Ishikawa (cell line): ENCODE results near the gene KIAA1191.

Experiments used
- CEBPB ChIP-seq: IDR thresholded peaks from 2 replicates; pipeline ENCODE4 v1.6.1; 2012
- CREB1 ChIP-seq: IDR thresholded peaks from 2 replicates; pipeline ENCODE4 v1.6.1; 2012; ENCODE audit warnings: low read depth
- EGR1 ChIP-seq: IDR thresholded peaks from 2 replicates; pipeline ENCODE4 v1.6.1; 2012
- EP300 ChIP-seq: IDR thresholded peaks from 2 replicates; pipeline ENCODE4 v1.6.1; 2012; ENCODE audit warnings: borderline replicate concordance
- FOXM1 ChIP-seq: IDR thresholded peaks from 2 replicates; pipeline ENCODE4 v1.6.1; 2012; ENCODE audit warnings: low read depth, borderline replicate concordance
- MAX ChIP-seq: IDR thresholded peaks from 2 replicates; pipeline ENCODE4 v1.6.1; 2012
- NFIC ChIP-seq: IDR thresholded peaks from 2 replicates; pipeline ENCODE4 v1.6.1; 2012
- RAD21 ChIP-seq: IDR thresholded peaks from 2 replicates; pipeline ENCODE4 v1.6.1; 2012; ENCODE audit warnings: low read depth
- REST ChIP-seq: IDR thresholded peaks from 2 replicates; pipeline ENCODE4 v1.6.1; 2012; ENCODE audit warnings: low read depth, mild to moderate bottlenecking
- TAF1 ChIP-seq: IDR thresholded peaks from 2 replicates; pipeline ENCODE4 v1.6.1; 2012; ENCODE audit warnings: low read depth, mild to moderate bottlenecking
- TCF12 ChIP-seq: IDR thresholded peaks from 2 replicates; pipeline ENCODE4 v1.6.1; 2012; ENCODE audit warnings: low read depth
- TEAD4 ChIP-seq: IDR thresholded peaks from 2 replicates; pipeline ENCODE4 v1.6.1; 2012
- YY1 ChIP-seq: IDR thresholded peaks from 2 replicates; pipeline ENCODE4 v1.6.1; 2012; ENCODE audit warnings: low read depth
- ZBTB7A ChIP-seq: IDR thresholded peaks from 2 replicates; pipeline ENCODE4 v1.6.1; 2012; ENCODE audit warnings: low read depth
- TF ChIP-seq, protein P1 (sequence below): IDR thresholded peaks from 2 replicates; pipeline ENCODE4 v1.6.1; 2012

Gene KIAA1191

GRCh38 chr5:176356179-176356566 lies 5.4 kb downstream of the KIAA1191 start:
- no peak for TF ChIP-seq EGR1
- no peak for TF ChIP-seq MAX
- TF ChIP-seq REST, result no peak
- no peak for TF ChIP-seq CEBPB
- TF ChIP-seq CREB1, result no peak
- TF ChIP-seq TEAD4, result no peak
- no peak for TF ChIP-seq TAF1
- TF ChIP-seq ZBTB7A, result no peak
- no peak for TF ChIP-seq EP300
- no peak for TF ChIP-seq TCF12
- no peak for TF ChIP-seq YY1

GRCh38 chr5:176355400-176356178 lies 6.0 kb downstream of the KIAA1191 start:
- no peak for TF ChIP-seq RAD21
- no peak for TF ChIP-seq EGR1
- TF ChIP-seq, protein P1, sequence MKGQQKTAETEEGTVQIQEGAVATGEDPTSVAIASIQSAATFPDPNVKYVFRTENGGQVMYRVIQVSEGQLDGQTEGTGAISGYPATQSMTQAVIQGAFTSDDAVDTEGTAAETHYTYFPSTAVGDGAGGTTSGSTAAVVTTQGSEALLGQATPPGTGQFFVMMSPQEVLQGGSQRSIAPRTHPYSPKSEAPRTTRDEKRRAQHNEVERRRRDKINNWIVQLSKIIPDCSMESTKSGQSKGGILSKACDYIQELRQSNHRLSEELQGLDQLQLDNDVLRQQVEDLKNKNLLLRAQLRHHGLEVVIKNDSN, result no peak
- TF ChIP-seq TEAD4, result no peak
- no peak for TF ChIP-seq TCF12
- no peak for TF ChIP-seq MAX
- no peak for TF ChIP-seq FOXM1
- no peak for TF ChIP-seq TAF1

DNA sequence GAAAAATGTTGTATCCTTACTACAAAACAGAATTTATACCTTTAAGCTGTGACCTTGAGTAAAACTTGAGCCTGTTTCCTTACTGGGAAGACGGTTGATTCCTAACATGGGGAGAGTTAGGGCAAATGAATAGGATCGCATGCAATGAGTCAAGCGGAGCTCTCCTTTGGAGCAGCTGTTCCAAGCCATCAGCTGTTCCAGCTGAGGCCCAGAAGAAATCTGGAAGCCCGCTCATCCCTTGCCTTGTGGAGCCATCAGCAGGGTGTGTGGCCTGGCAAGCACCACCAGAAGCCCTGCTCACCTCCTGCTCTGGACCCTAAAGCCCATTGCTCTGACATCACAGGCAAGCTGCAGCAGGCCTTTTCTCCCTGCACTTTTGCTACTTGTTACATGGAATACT lies 8.0 kb downstream of the KIAA1191 start:
- no peak for TF ChIP-seq ZBTB7A
- TF ChIP-seq RAD21, result no peak
- TF ChIP-seq MAX, result no peak
- no peak for TF ChIP-seq CREB1
- no peak for TF ChIP-seq EGR1
- no peak for TF ChIP-seq REST
- no peak for TF ChIP-seq FOXM1
- TF ChIP-seq EP300, result no peak

DNA sequence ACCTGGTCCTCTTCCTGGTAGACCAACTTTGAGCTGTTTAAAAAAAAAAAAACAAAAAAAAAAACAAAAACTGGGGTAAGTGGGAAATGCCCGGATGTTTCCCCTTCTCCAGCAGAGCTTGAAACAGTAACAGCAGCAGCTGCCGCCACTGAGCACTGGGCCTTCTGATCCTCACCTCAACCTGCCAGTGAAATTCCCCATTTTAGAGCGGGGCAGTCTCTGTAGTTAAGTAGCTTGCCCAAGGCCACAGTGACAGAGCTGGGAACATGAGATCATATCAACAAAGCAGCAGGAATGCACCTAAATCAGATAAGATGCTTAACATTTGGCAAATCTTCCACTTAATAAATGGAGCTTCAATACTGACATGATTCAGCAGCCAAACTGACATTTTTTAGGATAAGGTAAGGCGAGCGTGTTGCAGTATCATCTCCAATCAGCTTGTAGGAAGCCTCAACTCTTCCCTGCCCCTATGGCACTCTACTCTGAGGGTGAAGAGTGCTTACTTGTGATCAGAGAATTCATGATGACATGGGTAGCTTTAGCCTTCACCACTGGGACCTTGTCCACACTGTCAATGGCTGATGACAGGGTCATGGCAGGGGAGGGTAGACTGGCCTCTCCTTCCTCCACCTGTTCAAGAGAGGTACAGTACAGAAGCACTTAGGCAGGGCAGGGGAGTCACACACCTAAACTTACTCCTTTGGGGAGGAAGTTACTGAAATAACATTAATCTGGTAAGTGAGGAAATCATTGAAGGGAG lies 9.3 kb downstream of the KIAA1191 start:
- TF ChIP-seq ZBTB7A (no peak), TCF12 (no peak), RAD21 (no peak), TEAD4 (no peak), CREB1 (no peak), TAF1 (no peak), REST (no peak), NFIC (no peak), MAX (no peak), FOXM1 (no peak), EP300 (no peak)
